ENCODE data around the gene GDPD1.
"Not testable (repeated sequence)": the region's sequence is repeated elsewhere in the genome, so short reads cannot be mapped to it uniquely, and the experiment has no call there.

Gene GDPD1

GRCh38 chr17:59238906-59239305, 18.6 kb downstream of the GDPD1 start:
- in situ Hi-C loops (cut with HindIII; ENCODE audit: low sequenced_read_pairs): no loop called here

- in situ Hi-C loops (cut with HindIII; ENCODE audit: low sequenced_read_pairs): no loop called here
Measured at GRCh38 chr17:59244081-59244480, 23.8 kb downstream of the GDPD1 start.

- in situ Hi-C loops (cut with HindIII; ENCODE audit: low sequenced_read_pairs): no loop called here
Measured at GRCh38 chr17:59254742-59255141, 34.4 kb downstream of the GDPD1 start.

- in situ Hi-C loops (cut with HindIII; ENCODE audit: low sequenced_read_pairs): no loop called here
Measured at GRCh38 chr17:59257101-59257500, 36.8 kb downstream of the GDPD1 start.

GRCh38 chr17:59260722-59261121, 40.4 kb downstream of the GDPD1 start:
- in situ Hi-C loops (cut with HindIII; ENCODE audit: low sequenced_read_pairs): no loop called here

DNA sequence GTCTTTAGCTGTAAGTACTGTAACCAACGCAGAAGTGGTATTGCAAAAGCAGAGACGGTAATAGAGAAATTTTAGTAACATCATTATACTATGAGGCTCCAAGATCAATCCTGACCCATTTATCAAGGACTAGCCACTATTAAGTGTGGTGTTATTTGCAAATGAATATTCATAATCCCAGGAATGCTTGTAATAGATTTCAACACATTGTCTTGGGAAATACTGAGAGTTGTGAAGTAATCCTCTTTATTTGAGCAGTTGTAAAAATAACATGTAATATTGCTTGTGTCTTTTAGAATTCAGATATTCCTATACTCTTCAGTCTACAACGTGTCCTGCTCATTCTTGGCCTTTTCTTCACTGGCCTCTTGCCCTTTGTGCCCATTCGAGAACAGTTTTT, 46.4 kb downstream of the GDPD1 start:
- in situ Hi-C loops (cut with HindIII; ENCODE audit: low sequenced_read_pairs): no loop called here

DNA sequence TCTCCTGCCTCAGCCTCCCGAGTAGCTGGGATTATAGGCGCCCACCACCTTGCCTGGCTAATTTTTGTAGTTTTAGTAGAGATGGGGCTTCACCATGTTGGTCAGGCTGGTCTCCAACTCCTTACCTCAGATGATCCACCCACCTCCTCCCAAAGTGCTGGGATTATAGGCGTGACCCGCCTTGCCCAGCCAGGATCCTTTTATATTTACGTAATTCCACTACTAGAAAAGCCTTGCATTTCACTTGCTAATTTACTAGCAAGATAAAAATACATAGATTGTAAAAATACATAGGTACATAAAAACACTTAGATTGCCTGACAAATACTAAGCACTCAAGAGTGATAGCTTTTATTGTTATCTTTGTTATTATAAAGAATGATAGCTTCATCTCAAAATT, 47.5 kb downstream of the GDPD1 start:
- in situ Hi-C loops (cut with HindIII; ENCODE audit: low sequenced_read_pairs): no loop called here

DNA sequence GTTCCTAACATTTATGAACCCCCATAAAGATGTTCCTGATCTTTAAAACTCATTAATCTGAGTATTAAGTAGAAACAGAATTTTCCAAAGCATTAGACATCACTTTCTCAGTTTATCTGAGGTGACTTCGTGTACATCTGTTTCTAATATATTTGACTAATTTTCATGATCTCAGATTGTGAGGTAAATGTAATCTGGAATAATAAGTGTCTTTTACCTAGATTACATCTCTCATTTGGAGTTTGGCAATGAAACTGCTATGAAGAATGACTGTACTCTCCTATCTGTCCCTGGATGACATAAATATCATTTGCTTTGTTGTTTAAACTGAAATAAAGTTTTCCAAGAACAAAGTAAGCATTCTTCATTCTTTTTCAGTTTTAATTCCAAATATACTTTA, 55.3 kb downstream of the GDPD1 start:
- in situ Hi-C loops (cut with HindIII; ENCODE audit: low sequenced_read_pairs): no loop called here

DNA sequence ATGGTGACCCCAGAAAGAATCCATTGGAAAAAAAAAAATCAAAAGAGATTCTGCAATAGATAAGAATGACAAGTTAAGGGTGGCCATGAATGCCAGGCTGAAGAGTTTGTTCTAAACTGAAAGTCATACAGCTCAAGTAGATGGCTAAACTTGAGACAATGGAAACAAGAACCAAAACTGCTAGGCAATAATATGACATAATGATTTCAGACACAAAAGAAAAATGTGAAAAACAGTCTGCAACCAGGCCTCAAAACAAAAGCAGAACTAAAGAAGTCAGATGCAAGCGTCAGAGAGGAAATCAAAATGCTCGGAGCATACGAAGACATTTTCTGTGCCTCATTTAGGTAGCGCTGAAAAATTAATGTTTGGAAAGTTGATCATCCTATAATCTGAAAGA, 56.7 kb downstream of the GDPD1 start:
- in situ Hi-C loops (cut with HindIII; ENCODE audit: low sequenced_read_pairs): no loop called here

- in situ Hi-C loops (cut with HindIII; ENCODE audit: low sequenced_read_pairs): no loop called here
Measured at GRCh38 chr17:59278406-59278805, 58.1 kb downstream of the GDPD1 start.

DNA sequence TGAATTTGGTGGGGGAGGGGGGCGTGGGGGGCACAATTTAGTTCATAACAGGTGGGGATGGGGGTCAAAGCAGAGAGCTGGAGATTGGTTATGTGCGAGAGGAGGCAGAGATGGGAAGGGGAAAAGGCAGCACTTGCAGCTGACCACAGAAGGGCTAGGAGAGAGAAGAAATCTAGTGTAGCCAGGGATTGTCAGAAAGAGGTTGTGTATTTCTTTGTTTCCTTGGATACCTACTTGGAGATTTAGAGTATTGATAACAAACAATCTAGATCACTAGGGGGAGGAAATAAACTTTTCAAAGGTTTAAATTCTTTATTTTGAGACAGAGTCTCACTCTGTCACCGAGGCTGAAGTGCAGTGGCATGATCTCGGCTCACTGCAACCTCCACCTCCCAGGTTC, 64.0 kb downstream of the GDPD1 start:
- in situ Hi-C loops (cut with HindIII; ENCODE audit: low sequenced_read_pairs): no loop called here

GRCh38 chr17:59287452-59287851, 67.1 kb downstream of the GDPD1 start:
- in situ Hi-C loops (cut with HindIII; ENCODE audit: low sequenced_read_pairs): no loop called here

DNA sequence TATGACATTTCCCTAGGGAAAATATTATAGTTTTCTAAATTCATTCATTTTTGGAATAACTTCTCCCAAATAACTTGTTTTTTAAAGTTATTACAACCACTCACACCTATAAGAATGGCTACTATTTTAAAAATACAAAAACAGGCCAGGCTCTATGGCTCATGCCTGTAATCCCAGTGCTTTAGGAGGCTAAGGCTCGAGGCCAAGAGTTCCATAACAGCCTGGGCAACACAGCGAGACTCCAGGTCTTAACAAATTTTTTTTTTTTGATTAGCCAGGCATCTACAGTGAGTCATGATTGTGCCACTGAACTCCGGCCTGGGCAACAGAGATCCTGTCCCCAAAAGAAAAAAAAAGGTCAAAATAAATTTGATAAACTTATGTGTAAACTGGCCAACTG, 67.6 kb downstream of the GDPD1 start:
- in situ Hi-C loops (cut with HindIII; ENCODE audit: low sequenced_read_pairs): no loop called here

GRCh38 chr17:59289981-59290301, 69.6 kb downstream of the GDPD1 start:
- in situ Hi-C loops (cut with HindIII; ENCODE audit: low sequenced_read_pairs): no loop called here

- in situ Hi-C loops (cut with HindIII; ENCODE audit: low sequenced_read_pairs): not testable (repeated sequence)
Measured at GRCh38 chr17:59290302-59290998, 70.1 kb downstream of the GDPD1 start.

GRCh38 chr17:59292174-59292523, 71.8 kb downstream of the GDPD1 start:
- in situ Hi-C loops (cut with HindIII; ENCODE audit: low sequenced_read_pairs): no loop called here

DNA sequence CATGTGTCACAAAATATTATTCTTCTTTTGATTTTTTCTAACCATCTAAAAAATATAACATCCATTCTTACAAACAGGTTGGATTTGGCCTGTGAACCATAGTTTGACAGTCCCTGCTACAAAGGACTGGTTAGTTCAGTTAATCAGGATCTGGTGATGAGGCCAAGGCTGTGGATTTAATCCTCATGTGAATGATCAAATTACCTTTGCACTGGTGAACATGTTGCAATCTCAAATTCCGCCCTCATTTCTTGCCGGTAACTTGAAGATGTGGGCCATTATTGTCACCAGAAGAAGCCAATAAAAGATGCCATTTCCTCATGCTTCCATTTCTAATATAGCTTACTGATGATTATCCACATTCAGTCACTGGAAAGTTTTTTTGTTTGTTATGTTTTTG, 75.9 kb downstream of the GDPD1 start:
- in situ Hi-C loops (cut with HindIII; ENCODE audit: low sequenced_read_pairs): no loop called here

DNA sequence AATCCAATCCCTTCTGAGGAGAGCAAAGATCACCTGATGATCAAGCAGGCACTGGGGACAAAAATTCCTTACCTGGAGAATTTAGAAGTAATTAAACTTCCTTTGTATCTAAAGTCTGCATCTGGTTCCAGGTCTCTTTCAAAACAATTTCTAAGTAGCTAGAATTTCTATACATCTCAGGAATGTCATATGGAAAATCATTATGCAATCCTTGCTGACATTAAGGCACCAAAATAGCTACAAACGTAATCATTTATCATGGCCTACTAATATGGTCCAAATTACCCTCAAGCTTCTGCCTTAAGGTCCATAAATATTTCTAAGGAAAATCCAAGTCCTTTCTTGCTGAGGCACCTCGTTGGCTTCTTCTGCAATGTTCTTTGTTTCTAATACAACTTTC, 78.2 kb downstream of the GDPD1 start:
- in situ Hi-C loops (cut with HindIII; ENCODE audit: low sequenced_read_pairs): no loop called here

DNA sequence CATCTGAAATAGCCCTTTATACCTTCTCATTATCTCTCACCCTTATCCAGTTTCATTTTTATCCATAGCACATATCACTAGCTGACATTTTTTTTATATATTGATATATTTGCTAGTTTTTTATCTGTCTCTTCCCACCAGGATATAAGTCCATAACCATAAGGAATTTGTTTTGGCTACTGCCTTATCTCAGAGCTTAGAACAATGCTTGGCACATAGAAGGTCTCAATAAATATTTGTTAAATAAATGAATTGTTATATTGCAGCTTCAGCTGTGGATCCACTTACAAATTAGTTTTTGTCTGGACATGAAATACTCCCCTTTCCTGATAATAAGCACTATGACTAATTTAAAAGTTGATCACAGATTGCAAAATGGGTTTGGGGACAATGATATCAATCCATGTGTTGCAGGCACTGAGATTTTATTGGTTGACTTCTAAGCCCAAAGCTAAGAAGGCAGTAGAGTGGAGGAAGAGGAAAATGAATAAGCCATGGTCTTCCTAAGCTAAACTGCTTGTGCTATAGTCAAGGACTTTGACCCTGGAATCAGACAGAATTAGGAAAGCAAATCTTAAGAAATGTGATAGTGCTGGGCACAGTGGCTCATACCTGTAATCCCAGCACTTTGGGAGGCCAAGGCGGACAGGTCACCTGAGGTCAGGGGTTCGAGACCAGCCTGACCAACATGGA, 79.2 kb downstream of the GDPD1 start:
- in situ Hi-C loops (cut with HindIII; ENCODE audit: low sequenced_read_pairs): no loop called here

GRCh38 chr17:59300941-59301340, 80.6 kb downstream of the GDPD1 start:
- in situ Hi-C loops (cut with HindIII; ENCODE audit: low sequenced_read_pairs): no loop called here

DNA sequence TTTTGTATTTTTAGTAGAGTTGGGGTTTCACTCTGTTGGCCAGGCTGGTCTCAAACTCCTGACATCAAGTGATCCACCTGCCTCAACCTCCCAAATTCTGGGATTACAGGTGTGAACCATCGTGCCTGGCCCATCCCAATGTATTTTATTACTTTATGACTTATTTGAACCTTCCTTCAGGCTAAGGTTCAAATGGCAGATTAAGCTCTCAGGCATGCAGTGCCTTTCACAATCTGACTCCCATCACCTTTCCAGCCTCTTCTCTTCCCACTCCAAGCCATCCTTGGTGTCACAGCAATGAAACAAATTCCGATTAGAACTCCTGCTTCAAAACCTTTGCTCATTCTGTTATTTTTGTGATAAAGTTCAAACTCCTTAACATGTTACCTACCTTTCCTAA, 84.5 kb downstream of the GDPD1 start:
- in situ Hi-C loops (cut with HindIII; ENCODE audit: low sequenced_read_pairs): no loop called here

DNA sequence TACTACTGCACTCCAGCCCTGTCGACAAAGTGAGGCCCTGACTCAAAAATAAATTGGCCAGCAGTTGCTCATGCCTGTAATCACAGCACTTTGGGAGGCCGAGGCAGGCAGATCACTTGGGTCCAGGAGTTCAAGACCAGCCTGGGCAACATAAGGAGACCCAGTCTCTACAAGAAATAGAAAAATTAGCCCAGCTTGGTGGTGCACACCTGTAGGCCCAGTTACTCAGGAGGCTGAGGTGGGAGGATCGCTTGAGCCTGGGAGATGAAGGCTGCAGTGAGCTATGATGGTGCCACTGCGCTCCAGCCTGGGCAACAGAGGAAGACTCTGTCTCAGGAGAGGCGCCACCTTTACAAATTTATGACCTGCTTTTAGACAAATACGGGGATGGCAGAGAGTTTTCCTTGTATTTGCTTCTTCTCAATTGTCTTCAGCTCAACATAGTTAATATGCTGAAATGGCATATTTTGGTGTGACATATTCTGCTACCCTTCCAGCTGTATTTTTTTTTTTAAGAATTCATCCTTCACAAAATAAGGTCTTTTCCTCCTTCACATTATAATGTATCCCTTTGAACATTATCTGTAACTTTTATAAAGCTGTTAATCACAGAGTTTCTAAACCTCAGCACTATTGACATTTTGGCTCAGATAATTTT, 90.1 kb downstream of the GDPD1 start:
- in situ Hi-C loops (cut with HindIII; ENCODE audit: low sequenced_read_pairs): no loop called here

Data from DLD1 (cell line).